GM19324 (cell line): ENCODE data around the gene CREB3L2.
"Not testable (repeated sequence)": the region's sequence is repeated elsewhere in the genome, so short reads cannot be mapped to it uniquely, and the experiment has no call there.

Experiments
- ATAC-seq: cut with Tn5 transposase; IDR thresholded peaks from one replicate; pipeline ENCODE4 v1.9.1; 2021; ENCODE audit warnings: mild to moderate bottlenecking, moderate library complexity; ENCODE audit not compliant: unreplicated experiment, low FRiP score

The CREB3L2 gene

GRCh38 chr7:138014686-138015085 lies 12.8 kb upstream of the CREB3L2 start:
- ATAC-seq: no peak

DNA sequence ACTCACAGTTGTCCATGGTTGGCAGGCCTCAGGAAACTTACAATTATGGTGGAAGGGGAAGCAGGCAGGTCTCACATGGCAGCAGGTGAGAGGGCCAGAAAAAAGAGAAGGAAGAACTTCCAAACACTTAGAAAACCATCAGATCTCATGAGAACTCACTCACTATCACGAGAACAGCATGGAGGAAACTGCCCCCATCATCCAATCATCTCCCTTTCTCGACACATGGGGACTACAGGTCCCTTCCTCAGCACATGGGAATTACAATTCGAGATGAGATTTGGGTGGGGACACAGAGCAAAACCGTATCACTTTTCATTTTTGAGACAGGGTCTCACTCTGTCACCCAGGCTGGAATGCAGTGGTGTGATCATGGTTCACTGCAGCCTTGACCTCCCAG lies 12.3 kb upstream of the CREB3L2 start:
- not testable (repeated sequence) for ATAC-seq

DNA sequence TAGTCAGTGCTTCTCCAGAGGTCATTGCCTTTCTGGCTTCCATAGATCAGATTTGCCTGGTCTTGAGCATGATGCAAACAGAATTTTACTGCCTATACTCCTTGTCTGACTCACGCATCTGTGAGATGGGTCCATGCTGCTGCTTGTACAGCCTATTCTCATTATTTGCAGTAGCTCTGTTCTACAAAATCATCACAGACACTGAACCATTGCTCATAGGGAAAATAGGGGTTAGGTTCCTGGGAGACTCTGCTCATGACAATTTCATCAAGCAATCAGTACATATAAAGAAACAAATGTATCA lies 7.4 kb upstream of the CREB3L2 start:
- no peak for ATAC-seq

GRCh38 chr7:138008588-138009349 lies 6.9 kb upstream of the CREB3L2 start:
- no peak for ATAC-seq

DNA sequence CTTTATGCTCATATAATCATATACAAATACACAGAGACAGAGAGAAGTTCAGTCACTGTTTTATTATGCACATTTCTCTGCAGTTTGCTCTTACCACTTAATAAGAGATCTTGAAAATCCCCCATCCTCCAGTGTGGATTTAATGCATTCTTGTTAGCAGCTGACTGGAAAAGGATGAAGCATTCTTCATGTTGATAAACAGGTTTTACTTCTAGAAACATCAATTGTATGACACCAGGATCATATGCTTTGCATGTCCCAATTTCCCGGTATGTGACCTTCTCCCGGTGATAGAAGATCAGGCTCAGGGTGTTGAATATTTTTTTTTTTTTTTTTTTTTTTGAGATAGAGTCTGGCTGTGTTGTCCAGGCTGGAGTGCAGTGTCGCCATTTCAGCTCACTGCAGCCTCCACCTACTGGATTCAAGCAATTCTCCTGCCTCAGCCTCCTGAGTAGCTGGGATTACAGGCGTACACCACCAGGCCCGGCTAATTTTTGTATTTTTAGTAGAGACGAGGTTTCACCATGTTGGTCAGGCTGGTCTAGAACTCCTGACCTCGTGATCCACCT lies 6.2 kb upstream of the CREB3L2 start:
- ATAC-seq: no peak

DNA sequence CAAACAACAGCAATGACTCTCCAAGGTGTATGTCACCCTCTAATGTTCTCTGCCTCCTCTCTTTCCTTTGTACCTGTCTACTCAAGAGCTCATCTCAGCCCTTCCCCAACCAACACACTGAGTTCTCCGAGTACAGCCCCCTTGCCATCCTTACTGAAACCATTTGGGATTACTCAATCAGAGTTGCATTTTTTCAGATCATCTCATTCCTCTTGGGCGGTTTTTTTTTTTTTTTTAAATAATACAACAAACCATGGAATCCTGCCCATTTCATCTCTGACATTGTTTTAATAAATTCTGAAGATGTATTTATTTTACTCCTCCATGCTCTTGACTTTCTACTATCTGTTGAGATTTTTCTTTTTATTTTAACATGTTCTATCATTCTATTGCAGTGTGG lies 4.2 kb upstream of the CREB3L2 start:
- no peak for ATAC-seq

GRCh38 chr7:138004936-138005335 lies 3.0 kb upstream of the CREB3L2 start:
- ATAC-seq: no peak

GRCh38 chr7:138004046-138004445 lies 2.2 kb upstream of the CREB3L2 start:
- no peak for ATAC-seq

- no peak for ATAC-seq
Measured at GRCh38 chr7:138002828-138003189, 923 bp upstream of the CREB3L2 start.

- ATAC-seq: peak; percentile 98
Measured at GRCh38 chr7:138002096-138002827, 376 bp upstream of the CREB3L2 start.

DNA sequence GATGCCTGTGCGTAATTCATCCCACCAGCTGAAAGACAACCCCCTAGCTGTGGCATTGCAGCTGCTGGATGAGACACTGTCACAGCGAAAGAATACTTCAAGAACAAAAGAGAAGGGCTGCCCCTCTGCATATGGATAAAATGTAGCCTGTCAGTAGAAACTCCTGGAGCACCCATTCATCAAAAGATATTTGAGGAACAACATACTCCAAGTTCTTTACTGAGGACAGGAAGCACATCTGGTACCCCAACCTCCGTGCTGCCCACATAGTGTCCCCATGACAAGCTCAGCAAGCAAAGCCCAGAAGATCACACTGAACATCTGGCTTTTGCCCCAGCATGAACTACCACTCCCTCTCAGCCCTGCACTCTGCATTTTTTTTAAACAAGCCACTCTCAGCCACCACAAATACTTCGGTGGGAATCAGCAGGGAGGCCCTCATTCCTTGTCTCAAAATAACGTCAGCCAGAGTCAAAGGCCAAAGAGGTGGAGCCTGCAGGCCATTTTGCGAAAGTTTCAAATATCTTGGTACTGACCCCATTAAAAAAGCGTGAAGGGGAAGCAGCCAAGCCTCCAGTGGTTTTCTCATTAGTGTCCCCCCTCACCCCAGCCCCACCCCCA lies 1.7 kb downstream of the CREB3L2 start:
- no peak for ATAC-seq

DNA sequence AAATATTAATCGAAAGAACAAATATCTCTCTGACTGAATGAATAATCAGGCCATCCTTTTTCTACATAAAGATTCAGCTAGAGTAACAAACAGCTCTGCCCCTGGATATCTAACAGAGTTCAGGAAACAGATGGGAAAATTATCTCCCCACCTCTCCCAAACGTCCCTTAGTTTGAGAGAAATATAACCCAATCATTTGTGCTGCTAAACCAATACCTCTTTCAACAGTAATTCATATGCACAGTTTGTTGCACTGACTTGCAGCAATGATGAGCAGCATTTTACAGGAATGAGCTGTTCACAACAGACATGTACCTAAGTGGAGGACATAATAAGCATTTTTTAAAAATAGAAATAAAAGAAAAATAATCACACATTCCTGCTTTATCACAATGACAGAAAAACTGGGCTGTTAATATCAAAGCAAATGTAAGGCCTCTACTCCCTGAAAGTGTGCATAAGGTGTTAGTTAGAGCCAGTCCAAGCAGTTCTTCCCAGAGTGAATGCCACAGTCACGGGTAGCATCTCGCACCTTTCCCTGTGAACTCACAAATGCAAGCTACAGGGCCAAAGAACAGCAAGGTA lies 2.3 kb downstream of the CREB3L2 start:
- no peak for ATAC-seq

DNA sequence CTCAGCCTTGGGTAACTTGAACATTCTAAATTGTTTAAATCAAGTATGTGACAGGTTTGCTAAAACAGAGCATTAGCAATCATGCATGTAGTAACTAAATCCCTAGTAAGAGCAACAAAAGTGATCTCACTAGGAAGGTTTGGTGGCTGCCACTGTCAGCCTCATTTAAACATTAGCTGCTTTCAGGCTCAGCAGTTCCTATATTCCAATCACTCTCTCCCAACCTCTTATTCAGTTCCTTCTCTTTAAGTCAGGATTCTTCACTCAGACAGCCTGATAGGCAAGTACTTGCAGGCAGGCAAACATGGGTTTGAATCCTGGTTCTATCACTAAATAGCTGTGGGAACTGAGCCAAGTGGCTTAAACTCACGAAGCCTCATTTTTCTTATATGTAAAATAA lies 3.6 kb downstream of the CREB3L2 start:
- ATAC-seq: no peak

DNA sequence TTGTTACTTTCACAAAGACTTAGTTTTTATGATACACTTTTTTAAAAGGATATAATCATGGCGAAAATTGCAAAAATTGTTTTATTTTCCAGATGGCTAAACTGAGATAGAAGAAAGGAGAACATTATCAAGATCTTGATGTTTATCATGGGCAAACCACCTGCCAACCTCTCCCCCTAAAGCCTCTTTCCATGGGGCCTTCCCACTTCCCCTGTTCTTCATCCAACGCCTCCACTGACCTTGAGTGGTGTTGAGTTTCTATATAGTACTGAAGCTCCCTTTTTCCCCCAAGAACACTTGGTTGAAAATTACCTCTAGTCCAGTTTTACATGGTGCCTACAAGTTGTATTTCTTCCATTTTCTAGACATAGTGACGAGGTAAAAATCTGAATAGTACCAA lies 5.0 kb downstream of the CREB3L2 start:
- no peak for ATAC-seq

- no peak for ATAC-seq
Measured at GRCh38 chr7:137996386-137996851, 5.5 kb downstream of the CREB3L2 start.

GRCh38 chr7:137994216-137994615 lies 7.7 kb downstream of the CREB3L2 start:
- no peak for ATAC-seq

GRCh38 chr7:137993395-137993743 lies 8.5 kb downstream of the CREB3L2 start:
- ATAC-seq: no peak

DNA sequence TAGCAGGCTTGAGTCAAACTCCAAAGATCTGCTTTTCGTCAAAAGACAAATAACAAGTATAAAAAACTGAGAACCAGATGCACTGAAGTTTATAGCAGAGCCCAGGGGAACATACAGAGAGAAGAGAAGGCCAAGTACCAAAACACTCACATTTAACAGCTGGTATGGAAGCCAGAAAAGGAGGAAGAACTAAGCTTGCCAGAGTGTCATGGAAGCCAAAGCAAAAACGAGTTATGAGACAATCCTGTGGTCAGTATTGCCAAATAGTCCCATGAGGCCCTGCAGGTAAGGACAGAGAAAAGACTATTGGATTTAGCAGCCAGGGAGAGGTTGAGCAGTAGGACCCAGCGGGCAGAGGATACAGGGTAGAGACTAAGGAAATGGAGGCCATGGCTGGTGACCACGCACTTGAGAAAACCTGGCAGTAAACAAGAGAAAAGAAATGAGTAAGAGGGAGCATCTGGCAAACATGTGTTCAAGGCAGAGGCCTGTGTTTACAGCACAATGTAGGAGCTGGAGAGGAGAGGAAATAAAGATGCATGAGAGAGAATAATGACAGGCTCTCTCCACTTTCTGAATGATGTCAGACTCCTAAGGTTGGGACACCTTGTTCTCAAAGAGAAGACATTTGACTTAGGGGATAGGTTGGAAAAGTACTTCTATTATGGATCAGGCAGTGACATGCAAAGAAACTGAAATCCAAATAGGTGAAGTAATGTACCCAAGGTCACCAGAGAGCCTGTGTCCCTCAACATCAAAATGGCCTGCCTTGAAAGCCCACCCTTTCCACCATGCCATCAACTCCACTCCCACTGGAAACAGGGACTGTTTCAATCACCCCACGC lies 9.1 kb downstream of the CREB3L2 start:
- no peak for ATAC-seq

GRCh38 chr7:137992104-137992549 lies 9.8 kb downstream of the CREB3L2 start:
- ATAC-seq: no peak

DNA sequence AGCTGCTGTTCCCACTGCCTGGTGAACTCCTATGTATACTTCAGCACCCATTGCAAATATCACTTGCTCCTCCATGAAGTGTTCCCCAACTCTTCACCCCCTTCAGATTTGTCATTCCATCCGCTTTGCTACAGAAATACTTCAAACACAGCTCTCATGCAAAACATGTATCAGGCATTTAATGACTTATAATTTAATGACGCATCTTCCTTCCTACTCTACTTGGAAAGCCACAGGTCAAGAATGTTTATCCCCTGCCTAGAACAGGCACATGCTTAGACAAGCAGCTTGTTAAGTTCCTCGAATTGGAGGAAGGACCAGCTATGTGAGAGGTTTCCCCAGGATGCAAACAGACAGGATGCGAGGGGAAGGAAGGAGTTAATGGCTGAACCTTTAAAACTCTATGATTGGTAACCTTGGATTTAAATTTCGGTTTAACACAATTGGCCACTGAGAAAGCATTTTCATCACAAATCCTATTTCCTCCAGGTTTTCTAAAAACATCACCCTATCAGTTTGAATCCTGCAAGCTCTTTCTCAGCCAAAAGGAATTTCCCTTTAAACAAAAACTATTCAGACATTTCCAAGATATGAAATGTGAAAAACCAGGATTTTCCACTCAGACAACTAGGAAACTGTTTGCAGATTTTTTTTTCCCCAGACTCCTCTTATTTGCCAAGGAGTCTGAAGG lies 11.5 kb downstream of the CREB3L2 start:
- ATAC-seq: no peak
